Ishikawa (cell line): ENCODE data around the gene FN3KRP.

Source experiments
- CREB1 ChIP-seq: IDR thresholded peaks from 2 replicates; pipeline ENCODE4 v1.6.1; 2012; ENCODE audit warnings: low read depth
- FOXM1 ChIP-seq: IDR thresholded peaks from 2 replicates; pipeline ENCODE4 v1.6.1; 2012; ENCODE audit warnings: low read depth, borderline replicate concordance
- MAX ChIP-seq: IDR thresholded peaks from 2 replicates; pipeline ENCODE4 v1.6.1; 2012
- NFIC ChIP-seq: IDR thresholded peaks from 2 replicates; pipeline ENCODE4 v1.6.1; 2012
- TCF12 ChIP-seq: IDR thresholded peaks from 2 replicates; pipeline ENCODE4 v1.6.1; 2012; ENCODE audit warnings: low read depth

GRCh38 chr17:82686366-82687324 is 29.9 kb upstream of the FN3KRP start:
- TF ChIP-seq MAX (no peak), NFIC (no peak), CREB1 (no peak), TCF12 (no peak), FOXM1 (no peak)
